Middle frontal gyrus (tissue), 1 donor: ENCODE results near the gene MITF.

Experiments
- DNase-seq: peaks from one replicate; pipeline ENCODE4 v3.0.0-alpha.2; 2015; ENCODE audit warnings: low spot score; ENCODE audit errors: extremely low spot score

MITF gene

DNA sequence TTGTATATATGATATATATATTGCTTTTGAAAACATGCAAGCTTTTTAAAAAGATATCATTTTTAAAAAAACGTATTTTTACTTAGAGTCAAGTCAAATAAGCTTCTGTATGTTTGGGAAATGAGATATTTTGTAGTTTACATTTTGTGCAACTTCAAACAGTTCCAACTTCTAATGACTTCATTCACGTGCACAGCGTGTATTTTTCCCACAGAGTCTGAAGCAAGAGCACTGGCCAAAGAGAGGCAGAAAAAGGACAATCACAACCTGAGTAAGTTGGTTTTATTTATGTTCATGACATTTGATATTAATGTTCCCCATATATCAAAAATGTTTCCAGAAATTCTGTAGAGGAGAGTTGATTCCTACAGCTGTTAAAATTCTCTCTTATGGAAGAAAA lies 212.4 kb downstream of the MITF start:
- no peak for DNase-seq

DNA sequence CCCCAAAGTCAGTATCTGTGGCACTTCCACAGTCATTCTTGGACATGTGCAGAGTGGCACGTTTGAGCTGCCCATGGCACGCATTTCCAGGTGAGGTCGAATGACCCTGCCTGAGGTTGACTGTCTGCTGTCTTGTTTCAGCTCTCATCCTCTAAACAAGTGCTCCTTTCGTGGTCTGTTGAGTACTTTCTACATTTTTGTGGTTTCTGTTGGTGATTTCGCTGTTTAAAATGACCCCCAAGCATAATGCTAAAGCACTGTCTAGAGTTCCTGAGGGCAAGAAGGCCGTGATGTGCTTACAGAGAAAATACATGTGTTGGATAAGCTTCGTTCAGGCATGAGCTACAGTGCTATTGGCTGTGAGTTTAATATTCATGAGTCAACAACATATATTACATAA lies 220.3 kb downstream of the MITF start:
- no peak for DNase-seq

DNA sequence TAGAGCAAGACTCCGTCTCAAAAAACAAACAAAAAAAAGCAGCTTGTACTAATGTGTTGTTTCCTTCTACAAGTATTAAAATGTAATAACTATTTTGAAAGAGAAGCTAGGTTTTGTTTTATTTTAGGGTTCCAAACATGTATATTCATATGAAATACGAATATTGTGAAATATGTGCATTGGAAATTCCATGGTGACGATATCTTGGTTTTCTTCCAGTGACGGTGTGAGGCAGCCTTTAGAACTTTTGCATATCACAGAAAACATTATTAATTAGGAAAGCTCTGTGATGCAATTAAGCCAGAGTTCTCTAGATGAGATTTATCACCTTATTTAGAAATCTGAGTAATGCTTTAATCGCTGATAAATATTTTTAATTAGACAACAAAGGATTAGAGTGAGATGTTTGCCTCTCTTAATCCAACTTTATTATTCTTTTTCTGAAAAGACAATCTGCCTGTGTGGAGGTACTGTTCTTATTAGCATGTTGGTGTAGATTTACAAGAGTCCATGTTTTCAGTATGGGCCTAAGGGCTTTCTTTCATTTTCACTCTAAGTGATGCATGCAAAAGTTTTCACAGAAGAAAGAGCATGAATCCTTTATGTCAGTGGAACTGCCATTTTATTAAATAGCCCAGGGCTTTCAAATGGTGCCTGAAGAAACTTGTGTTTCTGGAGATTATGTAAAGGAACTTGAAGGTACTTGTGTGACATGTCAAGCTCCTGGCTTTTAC lies 222.6 kb downstream of the MITF start:
- DNase-seq = no peak

DNA sequence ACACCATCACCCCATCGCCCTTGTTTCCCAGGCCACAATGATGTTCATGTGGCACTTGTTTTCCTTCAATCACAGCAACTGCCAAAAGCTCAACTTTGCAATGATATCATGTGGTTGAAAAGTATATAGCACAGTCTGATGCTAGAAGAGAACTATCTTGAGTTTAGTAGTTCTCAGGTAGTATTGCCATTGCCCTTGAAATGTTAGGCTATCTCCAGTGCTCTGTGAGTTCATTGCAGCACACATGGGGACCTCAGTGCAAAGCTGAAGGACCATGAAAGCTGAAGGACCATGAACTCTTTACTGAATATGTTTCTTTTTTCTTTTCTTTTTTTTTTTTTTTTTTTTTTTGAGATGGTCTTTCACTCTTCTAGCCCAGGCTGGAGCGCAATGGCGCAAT lies 224.4 kb downstream of the MITF start:
- no peak for DNase-seq

DNA sequence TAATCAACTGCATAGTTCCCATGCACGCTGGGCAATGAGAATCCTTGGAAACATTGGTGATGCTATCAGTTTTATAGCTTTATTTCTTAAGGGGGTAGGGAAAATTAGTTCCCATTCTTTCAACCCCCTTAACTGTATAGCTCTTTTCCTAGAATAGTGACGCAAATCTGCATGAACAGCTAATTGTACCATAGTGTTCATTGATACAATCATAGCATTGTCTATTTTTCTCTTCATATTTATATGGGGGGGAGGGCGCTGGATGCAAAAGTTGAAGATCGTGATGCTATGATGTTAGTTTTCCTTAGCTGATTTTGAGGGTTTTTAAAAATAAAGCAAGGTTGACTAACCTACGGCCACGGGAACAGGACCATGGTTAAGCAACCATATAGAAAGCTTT lies 227.9 kb downstream of the MITF start:
- DNase-seq = no peak

DNA sequence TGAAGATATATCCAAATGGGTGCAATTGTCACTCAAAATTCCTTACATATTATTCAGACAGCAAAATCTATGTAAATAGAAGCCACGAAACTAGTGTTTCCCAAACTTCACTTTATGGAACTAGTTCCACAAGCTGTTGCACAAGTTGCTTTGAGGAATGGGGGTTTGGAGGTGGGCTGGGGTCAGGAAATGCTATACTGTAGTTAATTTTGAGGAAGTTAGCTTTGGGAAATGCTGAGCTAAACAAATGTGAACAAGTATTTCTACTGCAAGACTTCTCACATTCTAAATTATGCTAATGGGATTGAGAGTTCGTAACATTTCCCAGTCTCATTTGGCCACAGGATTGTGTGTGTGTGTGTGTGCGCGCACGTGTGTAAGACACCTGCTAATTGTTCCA lies 231.6 kb downstream of the MITF start:
- DNase-seq = no peak

DNA sequence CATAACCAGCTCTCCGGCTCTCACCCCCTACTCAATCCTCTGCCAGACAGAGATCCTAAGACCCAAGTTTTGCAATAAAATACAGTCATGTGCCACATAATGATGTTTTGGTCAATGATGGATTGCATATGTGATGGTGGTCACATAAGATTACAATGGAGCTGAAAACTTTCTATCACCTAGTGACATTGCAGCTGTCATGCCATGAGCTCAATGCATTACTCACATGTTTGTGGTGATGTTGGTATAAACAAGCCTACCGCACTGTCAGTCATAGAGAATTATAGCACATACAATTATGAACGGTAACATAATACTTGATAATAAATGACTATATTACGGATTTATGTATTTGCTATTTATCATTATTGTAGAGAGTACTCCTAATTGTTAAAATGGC lies 233.4 kb downstream of the MITF start:
- DNase-seq = no peak

DNA sequence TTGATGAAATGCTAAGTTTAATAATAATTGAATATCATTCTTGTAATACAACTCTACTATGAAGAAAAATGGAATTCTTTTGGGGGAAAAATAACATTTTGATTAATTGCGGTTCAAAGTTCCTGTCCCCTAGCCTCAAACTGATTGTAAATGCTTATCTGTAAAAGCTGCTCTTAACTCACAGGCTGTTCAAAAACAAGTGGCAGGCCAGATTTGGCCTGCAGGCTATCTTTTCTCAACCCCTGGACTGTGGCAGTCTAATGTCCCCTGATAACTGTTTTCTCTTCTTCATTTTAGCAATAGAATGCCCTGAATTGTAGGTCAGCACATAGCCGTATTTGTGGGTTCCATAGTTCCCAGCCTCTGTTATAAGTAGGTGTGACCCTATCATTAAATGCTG lies 236.8 kb downstream of the MITF start:
- no peak for DNase-seq

DNA sequence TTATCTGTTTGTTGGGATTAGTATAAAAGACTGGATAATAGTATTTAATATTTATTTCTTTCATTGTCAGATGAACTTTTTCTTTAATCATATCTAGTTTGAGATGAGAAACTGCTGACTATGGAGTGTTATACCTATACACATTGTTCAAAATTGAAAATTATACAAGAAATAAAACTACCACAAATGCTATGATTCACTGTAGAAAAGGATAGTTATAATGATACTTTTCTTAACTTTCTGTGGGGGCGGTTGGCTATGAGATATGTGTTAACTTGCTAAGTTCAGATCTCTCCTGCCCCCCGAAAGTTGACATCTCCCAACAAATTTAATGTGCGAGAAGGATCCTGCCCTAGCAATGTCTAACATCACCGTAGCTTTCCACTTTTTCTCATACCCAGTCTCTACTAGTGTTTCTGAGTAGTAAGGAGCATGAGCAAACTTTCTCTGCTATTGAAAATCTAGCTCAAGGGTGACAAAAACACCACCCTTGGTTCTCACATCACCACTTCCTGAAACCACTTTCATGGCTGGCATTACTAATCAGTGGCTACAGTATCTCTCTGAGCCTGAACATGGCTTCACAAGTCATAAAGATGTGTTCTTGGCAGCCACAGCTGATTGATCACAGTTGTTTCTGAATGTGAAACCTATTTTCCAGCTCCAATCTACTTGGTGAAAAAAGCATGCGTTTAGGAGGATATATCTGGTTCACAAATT lies 244.4 kb downstream of the MITF start:
- DNase-seq = no peak

DNA sequence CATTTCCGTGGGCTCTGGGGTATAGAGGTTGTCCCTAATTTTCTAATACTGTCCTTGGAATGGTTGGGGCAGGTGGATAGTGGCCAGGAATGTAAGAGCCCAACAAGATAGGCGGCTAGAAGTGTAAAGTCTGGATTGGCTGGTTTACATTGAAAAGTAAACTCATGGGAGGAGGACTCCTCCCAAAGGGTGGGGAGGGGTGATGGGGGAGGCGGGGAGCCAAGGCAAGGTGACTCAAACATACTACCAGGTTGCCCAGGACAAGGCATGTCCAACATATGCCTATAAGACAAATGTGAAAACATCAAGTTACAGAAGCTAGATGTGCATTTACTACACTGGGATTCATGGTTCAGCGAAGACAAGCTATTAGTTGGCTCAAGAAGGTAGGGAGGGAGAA lies 246.0 kb downstream of the MITF start:
- DNase-seq = no peak

DNA sequence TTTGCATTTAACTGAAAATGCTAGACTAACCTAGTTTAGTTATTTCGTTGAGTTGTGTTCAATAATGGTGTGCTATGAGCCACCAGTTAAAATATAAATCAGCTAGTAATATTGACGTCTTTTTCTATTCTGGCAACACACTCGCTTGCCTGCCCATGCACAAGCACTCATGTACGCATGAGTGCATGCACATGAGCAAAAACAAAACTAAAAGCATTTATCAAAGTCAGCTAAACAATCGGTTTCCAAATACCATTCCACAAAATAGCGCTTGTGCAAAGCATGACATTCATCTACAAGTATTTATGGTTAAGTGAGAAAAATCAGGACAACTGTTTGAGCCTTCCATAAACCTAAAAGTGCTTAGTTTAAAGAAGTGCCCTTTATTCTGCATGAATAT lies 247.2 kb downstream of the MITF start:
- DNase-seq = no peak

DNA sequence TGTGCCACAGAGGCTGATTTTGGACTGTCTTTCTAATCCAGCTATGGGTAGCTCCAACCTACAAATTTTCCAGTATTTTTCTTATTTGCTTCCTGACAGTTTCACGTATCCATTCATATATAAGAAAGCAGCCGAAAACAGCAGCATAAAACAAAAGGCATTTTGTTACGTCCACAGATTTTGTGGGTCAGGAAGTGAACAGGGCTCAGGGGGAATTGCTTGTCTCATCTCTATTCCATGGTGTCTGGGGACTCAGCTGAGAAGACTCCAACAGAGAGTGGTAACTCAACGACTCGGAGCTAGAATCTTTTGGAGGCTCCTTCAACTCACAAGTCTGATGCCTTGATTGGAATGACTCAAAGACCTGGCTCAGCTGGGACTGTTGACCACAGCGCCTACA lies 248.6 kb downstream of the MITF start:
- DNase-seq = no peak

DNA sequence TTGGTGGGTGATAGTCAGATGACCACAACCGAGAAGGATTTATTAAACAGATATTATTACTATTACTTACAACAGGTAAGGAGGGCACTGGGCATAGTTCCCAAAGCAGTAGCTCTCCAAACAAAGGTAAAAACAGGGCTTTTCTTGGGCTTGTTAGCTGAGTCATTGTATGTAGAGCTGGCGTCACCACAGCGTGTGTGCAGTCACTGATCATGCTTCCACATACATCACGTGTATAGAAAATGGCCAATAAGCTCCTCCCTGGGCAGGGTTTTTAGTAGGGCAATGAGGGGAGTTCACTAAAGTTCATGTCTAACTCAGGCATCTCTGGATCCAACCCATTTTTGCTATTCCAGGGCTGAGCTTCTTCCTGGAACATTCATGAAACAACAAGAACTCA lies 254.5 kb downstream of the MITF start:
- no peak for DNase-seq

DNA sequence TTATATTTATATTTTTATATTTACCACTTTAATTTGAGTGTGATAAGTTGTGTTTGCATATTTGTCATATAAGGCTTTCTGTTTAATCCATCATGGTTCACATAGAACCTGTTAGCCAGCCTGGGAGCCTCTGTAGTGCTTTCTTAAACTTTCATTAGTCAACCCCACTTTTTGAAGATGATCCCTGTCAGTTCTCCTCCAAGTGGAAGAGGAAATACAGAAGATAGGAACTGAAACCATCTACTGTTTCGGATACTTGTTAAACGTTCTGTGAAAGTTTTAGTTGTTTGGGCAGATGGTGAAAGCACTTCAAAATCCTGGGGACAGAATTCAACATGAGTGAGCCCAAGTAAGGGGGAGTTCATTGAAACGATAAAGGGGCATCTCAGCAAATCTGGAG lies 255.7 kb downstream of the MITF start:
- DNase-seq = no peak

DNA sequence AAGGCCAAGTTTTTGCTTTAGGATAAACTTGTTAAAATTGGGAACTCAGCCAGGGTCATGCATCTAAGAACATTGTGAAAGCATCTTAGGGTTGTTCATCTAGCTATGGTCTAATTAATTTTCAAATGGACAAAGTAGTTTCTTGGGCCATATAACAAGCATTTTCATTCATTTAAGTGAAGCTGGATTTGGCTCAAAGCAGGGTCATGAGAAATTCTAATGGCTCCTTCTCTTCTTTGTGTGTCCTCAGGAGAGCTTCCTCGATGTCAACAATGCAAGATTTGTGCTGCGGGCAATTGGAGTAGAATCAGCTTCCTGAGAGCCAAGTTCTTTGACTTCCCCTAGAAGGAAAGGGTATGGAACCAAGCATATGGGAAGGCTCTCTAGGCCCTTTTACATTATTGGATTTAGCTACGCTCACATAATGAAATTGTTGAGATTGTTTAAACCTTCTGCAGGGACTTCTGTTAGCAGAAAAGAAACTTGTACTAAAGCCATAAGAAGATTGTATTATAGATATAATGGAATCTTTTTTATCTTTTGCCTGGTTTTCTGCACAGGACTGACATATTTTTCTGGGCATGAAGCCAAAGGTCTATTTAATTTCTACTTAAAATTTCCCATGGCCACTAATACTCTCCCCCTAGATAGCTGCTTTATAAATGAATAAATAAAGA lies 258.5 kb downstream of the MITF start:
- DNase-seq = no peak

DNA sequence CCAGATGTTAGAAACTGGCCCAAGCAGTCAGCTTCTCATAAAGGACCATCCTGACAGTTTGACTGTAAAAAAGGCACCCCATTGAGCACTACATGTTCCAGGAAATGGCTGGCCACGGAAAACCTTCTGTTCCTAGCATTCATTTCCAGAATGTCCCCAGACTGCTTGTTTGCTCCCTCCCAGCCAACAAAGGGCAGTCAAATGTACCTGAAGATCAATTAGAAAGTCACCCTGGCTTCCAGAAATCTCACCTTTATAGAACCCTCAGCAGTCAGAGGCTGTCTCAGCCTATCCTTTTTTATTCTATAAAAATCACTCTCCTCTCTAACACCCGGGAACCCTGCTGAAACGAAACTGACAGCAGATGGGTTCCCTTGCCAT lies 259.5 kb downstream of the MITF start:
- no peak for DNase-seq

DNA sequence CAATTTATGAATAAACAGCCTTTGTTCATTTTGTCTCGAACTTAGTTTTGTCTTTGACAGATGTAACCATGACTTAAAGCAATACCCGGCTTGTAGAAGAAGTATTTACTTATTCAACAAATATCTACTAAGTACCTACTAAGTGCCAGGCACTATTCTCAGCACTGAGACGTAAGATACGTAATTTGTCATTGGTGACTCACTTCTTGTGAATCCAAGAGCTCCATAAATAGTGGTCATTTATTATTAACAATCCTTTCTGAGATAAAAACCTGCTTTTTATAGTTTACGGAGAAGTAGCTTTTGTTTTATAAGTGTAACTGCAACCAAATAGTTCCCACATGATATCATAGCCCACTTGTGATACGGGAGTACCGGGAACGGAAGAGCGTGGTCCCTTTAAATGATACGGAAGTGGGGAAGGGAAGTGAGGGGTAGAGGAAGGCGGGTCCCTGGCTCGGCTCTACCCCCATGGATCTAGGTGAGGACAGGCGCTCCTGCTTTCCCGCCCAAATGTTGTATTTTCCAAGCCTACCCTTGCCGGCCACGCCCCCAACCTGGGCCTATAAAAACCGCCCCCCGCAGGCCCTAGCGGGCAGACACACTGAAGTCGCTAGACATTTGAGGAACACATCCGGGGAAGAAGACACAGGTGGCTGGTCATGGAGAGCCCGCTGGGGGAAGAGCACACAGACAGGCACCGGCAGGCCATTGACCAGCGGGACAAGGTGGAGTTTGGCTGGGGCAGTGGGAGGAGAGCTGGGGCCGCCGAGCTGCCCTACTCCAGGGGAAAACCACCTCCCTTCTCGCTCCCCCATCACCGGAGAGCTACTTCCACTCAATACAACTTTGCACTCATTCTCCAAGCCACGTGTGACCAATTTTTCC lies 260.1 kb downstream of the MITF start, which contains the start of gene SAMMSON:
TSS of gene SAMMSON (plus strand) at position 594 of the 888 bp plus-strand sequence.
- no peak for DNase-seq

DNA sequence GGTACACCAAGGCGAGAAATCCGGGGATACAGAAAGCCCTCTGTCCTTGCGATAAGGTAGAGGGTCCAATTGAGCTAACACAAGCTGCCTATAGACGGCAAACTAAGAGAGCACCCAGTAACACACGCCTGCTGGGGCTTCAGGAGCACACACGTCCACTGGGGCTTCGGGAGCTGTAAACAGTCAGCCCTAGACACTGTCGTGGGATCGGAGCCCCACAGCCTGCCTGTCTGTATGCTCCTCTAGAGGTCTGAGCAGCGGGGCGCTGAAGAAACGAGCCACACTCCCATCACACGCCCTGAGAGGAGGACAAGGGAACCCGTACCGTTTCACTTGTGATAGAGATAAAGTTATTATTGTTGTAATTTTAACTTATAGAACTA lies 260.8 kb downstream of the MITF start:
- DNase-seq = no peak

DNA sequence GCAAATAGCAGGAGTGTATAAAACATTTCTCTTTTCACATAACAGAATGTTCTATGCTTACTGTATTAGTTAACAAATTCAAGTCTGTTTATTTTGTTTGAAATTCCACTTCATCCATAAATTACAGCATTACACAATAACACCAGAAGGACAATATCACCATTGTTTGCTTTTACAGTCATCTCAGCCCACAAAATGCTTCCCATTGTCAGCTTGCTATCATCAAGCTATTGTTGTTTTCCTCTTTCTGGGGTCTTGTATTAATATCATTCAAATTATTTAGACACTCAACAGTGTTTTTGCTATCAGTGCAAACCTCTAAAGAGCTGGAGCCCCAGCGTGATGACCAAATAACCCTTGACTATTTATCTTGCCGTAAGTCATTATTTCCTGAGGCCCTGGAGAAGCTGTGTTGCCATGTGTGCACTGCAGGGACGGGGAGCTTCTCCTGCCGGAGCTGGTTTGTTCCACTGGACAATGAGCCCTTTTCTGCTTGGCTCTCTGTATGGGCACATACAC lies 261.4 kb downstream of the MITF start:
- peak; percentile 42 for DNase-seq

DNA sequence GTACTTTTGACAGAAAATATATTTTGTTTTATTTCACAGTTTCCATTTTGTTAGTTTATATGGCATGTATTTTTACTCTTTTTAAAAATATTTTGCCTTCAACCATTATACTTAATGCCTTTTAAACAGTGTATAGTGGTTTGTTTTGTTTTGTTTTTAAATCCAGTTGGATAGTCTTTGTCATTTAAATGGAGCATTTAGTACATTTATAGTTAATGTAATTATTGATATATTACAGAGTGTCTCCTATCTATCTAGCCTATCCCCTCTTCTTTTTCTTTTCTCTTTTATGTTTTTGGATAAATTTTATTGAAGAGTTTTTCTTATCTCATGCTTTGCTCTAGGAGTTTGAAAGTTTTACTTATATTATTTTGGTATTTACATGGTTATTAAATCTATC lies 263.9 kb downstream of the MITF start:
- no peak for DNase-seq

DNA sequence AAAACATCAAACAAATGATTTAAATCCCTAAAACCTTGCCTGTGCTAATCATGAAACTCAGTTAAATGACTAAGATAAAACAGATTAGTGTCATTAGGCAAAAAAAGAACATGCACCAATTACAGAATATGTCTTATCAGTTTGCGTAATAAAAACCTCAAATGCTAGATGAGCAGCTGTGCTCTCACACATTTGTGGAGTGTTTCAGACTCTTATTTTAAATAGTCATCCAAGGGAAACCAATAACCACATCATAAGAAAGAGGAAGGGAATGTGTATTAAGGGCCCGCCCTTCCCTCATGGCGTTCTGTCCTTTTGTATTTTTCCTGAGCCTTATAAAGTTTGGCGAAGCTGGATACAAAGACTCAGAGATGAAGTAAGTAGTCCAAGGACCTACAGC lies 266.8 kb downstream of the MITF start:
- DNase-seq = no peak
